GM12878 (cell line): ENCODE measurements around the gene PCGF1. TPM values are rescaled to one million over a fixed set of nuclear protein-coding genes. Genes with fewer than 3 reads are reported as not detected.

Experiments used
- ATF7 ChIP-seq: fragments of 450-650 bp; IDR thresholded peaks from 2 replicates; pipeline ENCODE4 v1.6.1; 2016; ENCODE audit warnings: low read depth, mild to moderate bottlenecking
- ESRRA ChIP-seq: IDR thresholded peaks from 2 replicates; pipeline ENCODE4 v1.6.1; 2012; ENCODE audit warnings: mild to moderate bottlenecking, low read length, improper control_type of control experiment
- GATAD2B ChIP-seq: fragments of 450-650 bp; conservative IDR thresholded peaks from 2 replicates; pipeline ENCODE4 v1.6.1; 2017; ENCODE audit warnings: low read depth, mild to moderate bottlenecking, moderate library complexity
- HDAC2 ChIP-seq: fragments of 200-600 bp; sonication (generic); IDR thresholded peaks from 2 replicates; pipeline ENCODE4 v1.6.1; 2017
- HDGF ChIP-seq: fragments of 450-650 bp; IDR thresholded peaks from 2 replicates; pipeline ENCODE4 v1.6.1; 2016; ENCODE audit warnings: antibody characterized with exemption
- KAT2A ChIP-seq: conservative IDR thresholded peaks from 2 replicates; pipeline ENCODE4 v1.6.1; 2011; ENCODE audit warnings: low read depth, low read length; ENCODE audit not compliant: control insufficient read depth
- KLF5 ChIP-seq: fragments of 450-650 bp; IDR thresholded peaks from 2 replicates; pipeline ENCODE4 v1.6.1; 2014; ENCODE audit warnings: mild to moderate bottlenecking; ENCODE audit not compliant: partially characterized antibody
- MXI1 ChIP-seq: fragments of 150-350 bp; IDR thresholded peaks from 2 replicates; pipeline ENCODE4 v1.6.1; 2011; ENCODE audit warnings: low read depth, mild to moderate bottlenecking, inconsistent platforms, low read length, improper control_type of control experiment
- NFYA ChIP-seq: IDR thresholded peaks from 2 replicates; pipeline ENCODE4 v1.6.1; 2011; ENCODE audit warnings: low read depth, mild to moderate bottlenecking, low read length, improper control_type of control experiment, borderline replicate concordance
- NRF1 ChIP-seq: conservative IDR thresholded peaks from 2 replicates; pipeline ENCODE4 v1.6.1; 2011; ENCODE audit warnings: mild to moderate bottlenecking, low read depth, low read length, improper control_type of control experiment
- PML ChIP-seq: IDR thresholded peaks from 2 replicates; pipeline ENCODE4 v1.6.1; 2012; ENCODE audit warnings: low read length, inconsistent platforms
- POLR2A ChIP-seq: IDR thresholded peaks from 2 replicates; pipeline ENCODE4 v1.6.1; 2011; ENCODE audit warnings: low read depth, mild to moderate bottlenecking, low read length
- POLR2AphosphoS5 ChIP-seq: IDR thresholded peaks from 2 replicates; pipeline ENCODE4 v1.6.1; 2011; ENCODE audit warnings: mild to moderate bottlenecking, low read length, inconsistent platforms
- RB1 ChIP-seq: fragments of 450-650 bp; formaldehyde crosslinking; IDR thresholded peaks from 2 replicates; pipeline ENCODE4 v1.6.1; 2017; ENCODE audit warnings: mild to moderate bottlenecking, borderline replicate concordance
- RCOR1 ChIP-seq: conservative IDR thresholded peaks from 2 replicates; pipeline ENCODE4 v1.6.1; 2012; ENCODE audit warnings: low read depth, low read length, improper control_type of control experiment
- RELA ChIP-seq: fragments of 450-650 bp; IDR thresholded peaks from 2 replicates; pipeline ENCODE4 v1.8.0; 2014; ENCODE audit warnings: borderline replicate concordance; ENCODE audit not compliant: partially characterized antibody
- RUNX3 ChIP-seq: IDR thresholded peaks from 2 replicates; pipeline ENCODE4 v1.6.1; 2012; ENCODE audit warnings: low read length, inconsistent platforms
- SRF ChIP-seq, 2 experiments: IDR thresholded peaks; 2 replicates each; pipeline ENCODE4 v1.6.1; 2011; ENCODE audit warnings: low read depth in 2 of 2, low read length in 2 of 2, mild to moderate bottlenecking in 1 of 2, moderate library complexity in 1 of 2
- STAT3 ChIP-seq: IDR thresholded peaks from 2 replicates; pipeline ENCODE4 v1.6.1; 2011; ENCODE audit warnings: low read depth, low read length, improper control_type of control experiment
- TCF3 ChIP-seq: IDR thresholded peaks from 2 replicates; pipeline ENCODE4 v1.6.1; 2012; ENCODE audit warnings: low read depth, mild to moderate bottlenecking, low read length, borderline replicate concordance; ENCODE audit not compliant: insufficient read depth
- YBX1 ChIP-seq: fragments of 450-650 bp; IDR thresholded peaks from 2 replicates; pipeline ENCODE4 v1.6.1; 2016; ENCODE audit warnings: antibody characterized with exemption
- ZNF207 ChIP-seq: fragments of 450-650 bp; IDR thresholded peaks from 2 replicates; pipeline ENCODE4 v1.6.1; 2014; ENCODE audit warnings: antibody characterized with exemption, mild to moderate bottlenecking, borderline replicate concordance
- ZNF217 ChIP-seq: fragments of 450-650 bp; IDR thresholded peaks from 2 replicates; pipeline ENCODE4 v1.6.1; 2017; ENCODE audit warnings: antibody characterized with exemption, mild to moderate bottlenecking
- ZSCAN29 ChIP-seq: fragments of 450-650 bp; IDR thresholded peaks from 2 replicates; pipeline ENCODE4 v1.6.1; 2017; ENCODE audit warnings: mild to moderate bottlenecking, moderate library complexity
- polyA plus RNA-seq, 11 experiments: library from polyadenylated mRNA; depleted of rRNA in 4 of 11; unstranded in 6 of 11; stranded (reverse) in 5 of 11; fragments of >200 nt; fragmentation: Nextera tagmentation in 4 of 11; fragmentation: Illumina TruSeq in 1 of 11; extraction: Ambion mirVana in 4 of 11; extraction: Trizol in 1 of 11; gene quantifications; 1 replicate in 1 of 11; 2 replicates in 10 of 11; pipeline versions ENCODE4 v1.2.1 to v1.2.3, GENCODE V29; 2011 to 2016; ENCODE audit warnings: inconsistent platforms in 2 of 11, missing spikeins in 2 of 11, low read depth in 1 of 11
- total RNA-seq, 4 experiments: library from RNA; depleted of rRNA in 3 of 4; stranded (reverse); fragments of >200 nt in 3 of 4; fragmentation: Illumina TruSeq in 1 of 4; extraction: Trizol in 1 of 4; gene quantifications; 2 replicates each; pipeline versions ENCODE4 v1.2.1 to v1.2.3, GENCODE V29; 2013 to 2021
- TF ChIP-seq, protein P1 (sequence below): fragments of 150-350 bp; IDR thresholded peaks from 2 replicates; pipeline ENCODE4 v1.6.1; 2016; ENCODE audit warnings: low read depth, low read length
- TF ChIP-seq, protein P2 (sequence below): IDR thresholded peaks from 2 replicates; pipeline ENCODE4 v1.6.1; 2012; ENCODE audit warnings: low read depth, low read length, improper control_type of control experiment
- TF ChIP-seq, protein P3 (sequence below): fragments of 450-650 bp; IDR thresholded peaks from 2 replicates; pipeline ENCODE4 v1.6.1; 2014; ENCODE audit warnings: mild to moderate bottlenecking

The PCGF1 gene
- total and polyA plus RNA-seq, 10 of the 15 experiments (the other 5 are each of a cell fraction or from before 2014, with no cell fraction given): 23.1 to 50.8 (median 27.4) TPM

DNA sequence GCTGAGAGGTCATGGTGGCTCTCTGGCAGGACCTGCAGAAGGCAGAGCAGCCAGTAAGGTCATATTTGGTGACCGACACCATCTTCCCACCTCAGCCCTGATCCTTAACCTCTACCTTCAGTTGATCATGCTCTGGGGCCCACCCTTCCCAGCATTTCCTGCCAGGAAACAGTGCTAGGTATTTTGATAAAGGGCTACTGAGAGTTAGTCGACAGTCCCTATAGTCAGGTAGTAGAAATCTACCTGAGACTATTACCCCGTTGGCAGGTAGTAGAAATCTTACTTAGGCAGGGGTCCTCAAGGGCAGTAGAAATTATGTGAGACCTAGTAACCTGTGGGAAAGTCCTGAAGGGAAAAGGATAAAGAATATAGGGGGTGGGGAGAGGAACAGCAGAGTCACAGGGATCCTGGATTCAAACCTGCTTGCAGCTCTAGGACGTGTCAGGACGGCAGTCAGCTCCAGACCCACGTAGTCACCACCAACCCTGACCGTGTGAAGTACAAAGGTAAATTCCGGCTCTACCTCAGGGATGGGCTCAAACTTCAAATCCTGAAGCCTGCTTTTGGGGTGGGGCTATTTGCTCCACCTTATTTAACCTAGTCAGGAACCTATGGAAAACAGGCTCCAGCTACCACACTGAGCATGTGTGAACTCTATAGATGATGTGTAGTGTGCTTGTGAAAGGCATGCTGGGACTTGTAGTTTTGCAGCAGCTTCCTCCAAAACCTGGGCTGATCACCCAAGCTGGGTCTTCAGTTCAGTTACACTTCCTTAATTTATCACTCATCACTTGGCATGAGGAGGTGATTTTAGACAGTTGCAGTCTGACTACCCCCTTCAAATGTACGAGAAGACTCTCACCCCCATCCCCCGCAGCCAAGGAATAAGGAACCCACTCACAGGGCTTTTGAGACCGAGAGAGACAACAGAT lies 18.5 kb upstream of the PCGF1 start, which contains the start of gene DQX1 (continued):
- TF ChIP-seq, protein P1, sequence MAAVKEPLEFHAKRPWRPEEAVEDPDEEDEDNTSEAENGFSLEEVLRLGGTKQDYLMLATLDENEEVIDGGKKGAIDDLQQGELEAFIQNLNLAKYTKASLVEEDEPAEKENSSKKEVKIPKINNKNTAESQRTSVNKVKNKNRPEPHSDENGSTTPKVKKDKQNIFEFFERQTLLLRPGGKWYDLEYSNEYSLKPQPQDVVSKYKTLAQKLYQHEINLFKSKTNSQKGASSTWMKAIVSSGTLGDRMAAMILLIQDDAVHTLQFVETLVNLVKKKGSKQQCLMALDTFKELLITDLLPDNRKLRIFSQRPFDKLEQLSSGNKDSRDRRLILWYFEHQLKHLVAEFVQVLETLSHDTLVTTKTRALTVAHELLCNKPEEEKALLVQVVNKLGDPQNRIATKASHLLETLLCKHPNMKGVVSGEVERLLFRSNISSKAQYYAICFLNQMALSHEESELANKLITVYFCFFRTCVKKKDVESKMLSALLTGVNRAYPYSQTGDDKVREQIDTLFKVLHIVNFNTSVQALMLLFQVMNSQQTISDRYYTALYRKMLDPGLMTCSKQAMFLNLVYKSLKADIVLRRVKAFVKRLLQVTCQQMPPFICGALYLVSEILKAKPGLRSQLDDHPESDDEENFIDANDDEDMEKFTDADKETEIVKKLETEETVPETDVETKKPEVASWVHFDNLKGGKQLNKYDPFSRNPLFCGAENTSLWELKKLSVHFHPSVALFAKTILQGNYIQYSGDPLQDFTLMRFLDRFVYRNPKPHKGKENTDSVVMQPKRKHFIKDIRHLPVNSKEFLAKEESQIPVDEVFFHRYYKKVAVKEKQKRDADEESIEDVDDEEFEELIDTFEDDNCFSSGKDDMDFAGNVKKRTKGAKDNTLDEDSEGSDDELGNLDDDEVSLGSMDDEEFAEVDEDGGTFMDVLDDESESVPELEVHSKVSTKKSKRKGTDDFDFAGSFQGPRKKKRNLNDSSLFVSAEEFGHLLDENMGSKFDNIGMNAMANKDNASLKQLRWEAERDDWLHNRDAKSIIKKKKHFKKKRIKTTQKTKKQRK: no peak
- TF ChIP-seq RELA: no peak
- no peak for TF ChIP-seq YBX1
- TF ChIP-seq SRF (IDR thresholded peaks at IDR 0.05; ENCODE audit: low read depth in 2 of 2, low read length in 2 of 2): no peak
- TF ChIP-seq RB1: no peak
- TF ChIP-seq, protein P2, sequence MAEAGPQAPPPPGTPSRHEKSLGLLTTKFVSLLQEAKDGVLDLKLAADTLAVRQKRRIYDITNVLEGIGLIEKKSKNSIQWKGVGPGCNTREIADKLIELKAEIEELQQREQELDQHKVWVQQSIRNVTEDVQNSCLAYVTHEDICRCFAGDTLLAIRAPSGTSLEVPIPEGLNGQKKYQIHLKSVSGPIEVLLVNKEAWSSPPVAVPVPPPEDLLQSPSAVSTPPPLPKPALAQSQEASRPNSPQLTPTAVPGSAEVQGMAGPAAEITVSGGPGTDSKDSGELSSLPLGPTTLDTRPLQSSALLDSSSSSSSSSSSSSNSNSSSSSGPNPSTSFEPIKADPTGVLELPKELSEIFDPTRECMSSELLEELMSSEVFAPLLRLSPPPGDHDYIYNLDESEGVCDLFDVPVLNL: no peak
- TF ChIP-seq ZNF207: no peak
- TF ChIP-seq RUNX3: no peak
- TF ChIP-seq PML: no peak
- TF ChIP-seq RCOR1: no peak
- TF ChIP-seq KLF5: no peak
- TF ChIP-seq NFYA: no peak
- peak; percentile 44; the same call in 1 of the 2 replicates for TF ChIP-seq POLR2A
- no peak for TF ChIP-seq HDAC2
- no peak for TF ChIP-seq MXI1
- no peak for TF ChIP-seq KAT2A
- peak; percentile 63 for TF ChIP-seq ATF7
- TF ChIP-seq STAT3: no peak
- TF ChIP-seq TCF3: no peak
- TF ChIP-seq GATAD2B: no peak
- TF ChIP-seq ESRRA: no peak
- TF ChIP-seq ZNF217: no peak
- TF ChIP-seq HDGF: no peak
- 0 out of 2 replicates have a peak, but pooled peaks have one; percentile 8 for TF ChIP-seq NRF1
- TF ChIP-seq, protein P3, sequence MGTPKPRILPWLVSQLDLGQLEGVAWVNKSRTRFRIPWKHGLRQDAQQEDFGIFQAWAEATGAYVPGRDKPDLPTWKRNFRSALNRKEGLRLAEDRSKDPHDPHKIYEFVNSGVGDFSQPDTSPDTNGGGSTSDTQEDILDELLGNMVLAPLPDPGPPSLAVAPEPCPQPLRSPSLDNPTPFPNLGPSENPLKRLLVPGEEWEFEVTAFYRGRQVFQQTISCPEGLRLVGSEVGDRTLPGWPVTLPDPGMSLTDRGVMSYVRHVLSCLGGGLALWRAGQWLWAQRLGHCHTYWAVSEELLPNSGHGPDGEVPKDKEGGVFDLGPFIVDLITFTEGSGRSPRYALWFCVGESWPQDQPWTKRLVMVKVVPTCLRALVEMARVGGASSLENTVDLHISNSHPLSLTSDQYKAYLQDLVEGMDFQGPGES: no peak
- TF ChIP-seq POLR2AphosphoS5: peak; percentile 72
- TF ChIP-seq ZSCAN29: no peak
